Transverse colon (tissue), 4 donors: ENCODE data around the gene ELAVL2. TPM values are rescaled to one million over a fixed set of nuclear protein-coding genes. Genes with fewer than 3 reads are reported as not detected.

Source experiments
- DNase-seq: peaks from one replicate; pipeline ENCODE4 v3.0.0-alpha.2; 2019
- H3K27ac ChIP-seq, 4 donors: fragments of 200-600 bp; sonication (generic); 2 replicates each; pipeline ENCODE4 v1.5.1; 2016 to 2018; ENCODE audit warnings: inconsistent platforms in 4 of 4
- H3K27me3 ChIP-seq: fragments of 200-600 bp; sonication (generic); 2 replicates; pipeline ENCODE4 v1.5.1; 2017; ENCODE audit warnings: inconsistent platforms
- H3K36me3 ChIP-seq, 4 donors: fragments of 200-600 bp; sonication (generic); 2 replicates each; pipeline ENCODE4 v1.5.1; 2017 to 2019; ENCODE audit warnings: inconsistent platforms in 4 of 4
- H3K4me1 ChIP-seq, 4 donors: fragments of 200-600 bp; sonication (generic); 2 replicates each; pipeline ENCODE4 v1.5.1; 2017 to 2020; ENCODE audit warnings: inconsistent platforms in 4 of 4
- H3K4me3 ChIP-seq, 4 donors: fragments of 200-600 bp; sonication (generic); 1 replicate in 1 of 4; 2 replicates in 3 of 4; pipeline versions ENCODE4 v1.5.1 to v1.6.1; 2017 to 2019; ENCODE audit warnings: inconsistent platforms in 4 of 4
- H3K9me3 ChIP-seq, 2 donors: fragments of 200-600 bp; sonication (generic); 2 replicates each; pipeline ENCODE4 v1.5.1; 2017 to 2019; ENCODE audit warnings: inconsistent platforms in 2 of 2
- EP300 ChIP-seq: sonication (generic); formaldehyde crosslinking; IDR thresholded peaks from one replicate; pipeline ENCODE4 v1.6.1; 2017; ENCODE audit warnings: antibody characterized with exemption, low read depth
- POLR2A ChIP-seq: fragments of 450-650 bp; IDR thresholded peaks from one replicate; pipeline ENCODE4 v1.6.1; 2016; ENCODE audit warnings: antibody characterized with exemption, mild to moderate bottlenecking, moderate library complexity
- POLR2AphosphoS5 ChIP-seq, 3 donors: sonication (generic); formaldehyde crosslinking; IDR thresholded peaks; one replicate each; pipeline ENCODE4 v1.6.1; 2016; ENCODE audit warnings: antibody characterized with exemption in 3 of 3
- WGBS, 2 donors: methylation state at CpG; one replicate each; pipeline ENCODE4 v1.1.5; 2018; ENCODE audit warnings: low coverage in 1 of 2; 5-methylcytosine and 5-hydroxymethylcytosine counted together
- in situ Hi-C, 4 donors: fragments of 200-750 bp; cut with MboI; loops; one replicate each; pipeline versions ENCODE4 v1.15.0 to v1.15.1; 2017; ENCODE audit warnings: low sequenced_read_pairs in 3 of 4, low pct_ligation_motif_present in 1 of 4, low pct_unique_long_range_greater_than_20kb in 1 of 4
- intact Hi-C: fragments of 100-400 bp; cut with DNase I; formaldehyde crosslinking; loops from one replicate; pipeline ENCODE4 v1.15.1; 2023; ENCODE audit warnings: low total_unique reads
- total RNA-seq, 4 donors: library from RNA; depleted of rRNA; stranded (reverse); fragments of >200 nt; gene quantifications; one replicate each; pipeline ENCODE4 v1.1.0, GENCODE V29; 2016
- TF ChIP-seq, protein P1 (sequence below), 5 experiments: fragments of 200-600 bp in 3 of 5; fragments of 450-650 bp in 2 of 5; sonication (generic) in 3 of 5; IDR thresholded peaks; 1 replicate in 2 of 5; 2 replicates in 3 of 5; pipeline ENCODE4 v1.5.1; 2016 to 2017; ENCODE audit warnings: antibody characterized with exemption in 5 of 5, inconsistent platforms in 3 of 5, mild to moderate bottlenecking in 2 of 5, moderate library complexity in 1 of 5

The ELAVL2 gene
- total RNA-seq, 4 donors from 2014 or later, result 0.41 to 2.2 (median 0.60) TPM; not detected in 1

DNA sequence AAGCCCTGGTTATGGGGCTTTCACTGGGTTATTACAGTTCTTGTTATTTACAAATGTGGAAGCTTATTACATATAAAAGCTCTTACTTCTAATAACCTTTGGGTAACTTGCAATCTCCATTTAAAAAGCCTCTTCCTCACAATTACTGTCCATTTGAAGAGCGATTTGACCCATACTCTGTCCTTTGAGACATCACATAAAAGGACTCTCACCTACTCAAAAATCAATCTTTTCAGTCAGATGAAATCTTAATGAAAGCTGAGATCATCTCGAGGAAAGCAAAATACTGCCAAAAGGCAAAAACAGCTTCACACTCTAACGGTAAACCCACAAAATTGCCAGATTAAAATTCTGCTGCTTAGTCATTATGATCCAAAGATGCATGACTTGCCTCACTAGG lies 29.8 kb downstream of the ELAVL2 start:
- in situ Hi-C loops, result loop anchor here in 1 of 4 donors (25.0 kb wide), 1 partner anchor 91 kb away; no protein-coding TSS in a partner anchor

GRCh38 chr9:23790351-23791260 lies 35.4 kb downstream of the ELAVL2 start:
- intact Hi-C loops, result no loop called here

More for the DNA sequence above, 29.8 kb downstream of the ELAVL2 start:
- Histone ChIP-seq H3K9me3 (no peaks in the 10 kb centered on the region), H3K27me3 (no peaks in the 10 kb centered on the region), H3K4me3 (no peak overlapping the region), H3K27ac (no peak overlapping the region), H3K36me3 (no peaks in the 10 kb centered on the region), H3K4me1 (no peaks in the 10 kb centered on the region)
- WGBS, 2 donors, result 87 to 100% methylated on average over 3 of the region's 3 CpGs
- TF ChIP-seq POLR2A (no peak), EP300 (no peak), POLR2AphosphoS5 (IDR thresholded peaks at IDR 0.05) (no peak)
- intact Hi-C loops, result no loop called here
- no peak for DNase-seq

DNA sequence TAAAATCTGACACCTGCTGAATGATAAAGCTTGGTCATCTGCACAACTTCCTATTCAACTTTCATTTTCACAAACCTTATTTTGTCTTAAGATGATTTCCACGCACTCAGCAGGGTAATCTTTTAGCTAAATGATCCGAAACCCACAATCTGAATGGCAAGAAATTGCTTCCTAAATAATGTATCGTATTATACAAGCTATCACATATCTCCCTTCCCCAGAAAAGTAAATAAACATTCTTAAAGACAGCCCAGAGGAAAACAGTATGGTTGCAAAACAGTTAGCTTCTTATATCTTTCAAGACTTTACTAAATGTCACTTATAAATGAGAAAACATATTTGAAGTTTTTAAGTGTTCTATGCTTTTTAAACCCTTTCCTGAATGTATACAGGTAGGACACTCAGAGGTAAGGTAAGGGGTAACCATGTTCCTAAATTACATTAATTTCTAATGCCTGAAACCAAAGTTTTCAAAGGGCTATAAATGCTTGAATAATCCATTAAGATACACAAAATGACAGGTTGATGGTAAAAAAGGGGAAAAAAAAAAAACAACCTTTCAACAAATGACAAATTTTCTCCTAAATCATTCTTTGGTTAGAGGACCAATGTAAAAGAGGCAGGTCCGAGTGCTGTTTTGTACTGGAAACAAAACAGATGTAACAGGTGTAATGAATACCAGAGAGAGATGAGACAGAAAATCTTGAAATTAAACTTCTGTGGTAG lies 36.3 kb downstream of the ELAVL2 start:
- intact Hi-C loops, result no loop called here
- no peaks in the 10 kb centered on the region for H3K4me1 ChIP-seq
- WGBS, 2 donors, result 76% methylated on average over 4 of the region's 4 CpGs
- no peaks in the 10 kb centered on the region for H3K9me3 ChIP-seq
- no peak overlapping the region for H3K27ac ChIP-seq
- H3K36me3 ChIP-seq, result no peaks in the 10 kb centered on the region
- no peak for TF ChIP-seq EP300
- DNase-seq, result no peak
- H3K4me3 ChIP-seq, result no peak overlapping the region
- no peaks in the 10 kb centered on the region for H3K27me3 ChIP-seq
- in situ Hi-C loops, result loop anchor here in 2 of 4 donors (10.0 to 25.0 kb wide), 2 partner anchors 65 to 98 kb away; no protein-coding TSS in a partner anchor

More at GRCh38 chr9:23790351-23791260, 35.4 kb downstream of the ELAVL2 start:
- no peak for DNase-seq
- no peak overlapping the region for H3K27ac ChIP-seq
- H3K4me3 ChIP-seq, result no peak overlapping the region
- WGBS, 2 donors, result 59 to 75% methylated on average over 9 of the region's 9 CpGs
- H3K4me1 ChIP-seq, result no peaks in the 10 kb centered on the region
- TF ChIP-seq POLR2A (no peak), EP300 (no peak), POLR2AphosphoS5 (IDR thresholded peaks at IDR 0.05) (no peak)
- TF ChIP-seq, protein P1, sequence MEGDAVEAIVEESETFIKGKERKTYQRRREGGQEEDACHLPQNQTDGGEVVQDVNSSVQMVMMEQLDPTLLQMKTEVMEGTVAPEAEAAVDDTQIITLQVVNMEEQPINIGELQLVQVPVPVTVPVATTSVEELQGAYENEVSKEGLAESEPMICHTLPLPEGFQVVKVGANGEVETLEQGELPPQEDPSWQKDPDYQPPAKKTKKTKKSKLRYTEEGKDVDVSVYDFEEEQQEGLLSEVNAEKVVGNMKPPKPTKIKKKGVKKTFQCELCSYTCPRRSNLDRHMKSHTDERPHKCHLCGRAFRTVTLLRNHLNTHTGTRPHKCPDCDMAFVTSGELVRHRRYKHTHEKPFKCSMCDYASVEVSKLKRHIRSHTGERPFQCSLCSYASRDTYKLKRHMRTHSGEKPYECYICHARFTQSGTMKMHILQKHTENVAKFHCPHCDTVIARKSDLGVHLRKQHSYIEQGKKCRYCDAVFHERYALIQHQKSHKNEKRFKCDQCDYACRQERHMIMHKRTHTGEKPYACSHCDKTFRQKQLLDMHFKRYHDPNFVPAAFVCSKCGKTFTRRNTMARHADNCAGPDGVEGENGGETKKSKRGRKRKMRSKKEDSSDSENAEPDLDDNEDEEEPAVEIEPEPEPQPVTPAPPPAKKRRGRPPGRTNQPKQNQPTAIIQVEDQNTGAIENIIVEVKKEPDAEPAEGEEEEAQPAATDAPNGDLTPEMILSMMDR (IDR thresholded peaks at IDR 0.05), result no peak
- H3K27me3 ChIP-seq, result no peaks in the 10 kb centered on the region
- H3K9me3 ChIP-seq, result no peaks in the 10 kb centered on the region
- in situ Hi-C loops, result loop anchor here in 1 of 4 donors (25.0 kb wide), 1 partner anchor 97 kb away; no protein-coding TSS in a partner anchor
- H3K36me3 ChIP-seq, result no peaks in the 10 kb centered on the region

DNA sequence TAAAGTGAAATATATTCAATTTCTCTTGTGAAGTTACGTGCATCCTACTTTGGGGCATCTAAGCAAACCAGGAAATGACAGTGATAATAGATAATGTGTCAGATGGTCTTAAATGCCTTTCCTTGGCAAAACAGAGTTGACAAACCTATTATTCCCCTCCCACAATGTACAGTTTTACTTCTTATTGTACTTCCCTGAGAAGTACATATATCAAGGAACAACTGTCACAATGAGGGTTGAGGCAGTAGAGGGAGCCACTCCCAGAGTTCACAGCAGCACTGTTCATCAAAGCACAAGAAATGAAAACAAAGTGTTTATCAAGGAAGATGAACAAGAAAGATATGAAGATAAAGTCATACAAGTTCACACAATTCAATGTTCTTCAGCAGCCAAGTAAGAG lies 41.1 kb downstream of the ELAVL2 start:
- no peak for DNase-seq
- WGBS, 2 donors, result 83 to 97% methylated on average over 1 of the region's 1 CpG
- H3K36me3 ChIP-seq, result no peaks in the 10 kb centered on the region
- H3K4me1 ChIP-seq, result peaks cover 0 to 13% (median 0%) of the 10 kb centered on the region in 4 donors
- H3K27ac ChIP-seq, result no peak overlapping the region
- intact Hi-C loops (no loop called here), in situ Hi-C loops (loop anchor here in 2 of 4 donors (10.0 to 25.0 kb wide), 2 partner anchors 60 to 102 kb away; no protein-coding TSS in a partner anchor)
- TF ChIP-seq POLR2AphosphoS5 (IDR thresholded peaks at IDR 0.05) (no peak), POLR2A (no peak), EP300 (no peak)
- TF ChIP-seq, protein P1 (IDR thresholded peaks at IDR 0.05), result no peak
- H3K27me3 ChIP-seq, result no peaks in the 10 kb centered on the region
- H3K9me3 ChIP-seq, result no peaks in the 10 kb centered on the region
- H3K4me3 ChIP-seq, result no peak overlapping the region
